ENCODE results near the gene MAP4K2.

DNA sequence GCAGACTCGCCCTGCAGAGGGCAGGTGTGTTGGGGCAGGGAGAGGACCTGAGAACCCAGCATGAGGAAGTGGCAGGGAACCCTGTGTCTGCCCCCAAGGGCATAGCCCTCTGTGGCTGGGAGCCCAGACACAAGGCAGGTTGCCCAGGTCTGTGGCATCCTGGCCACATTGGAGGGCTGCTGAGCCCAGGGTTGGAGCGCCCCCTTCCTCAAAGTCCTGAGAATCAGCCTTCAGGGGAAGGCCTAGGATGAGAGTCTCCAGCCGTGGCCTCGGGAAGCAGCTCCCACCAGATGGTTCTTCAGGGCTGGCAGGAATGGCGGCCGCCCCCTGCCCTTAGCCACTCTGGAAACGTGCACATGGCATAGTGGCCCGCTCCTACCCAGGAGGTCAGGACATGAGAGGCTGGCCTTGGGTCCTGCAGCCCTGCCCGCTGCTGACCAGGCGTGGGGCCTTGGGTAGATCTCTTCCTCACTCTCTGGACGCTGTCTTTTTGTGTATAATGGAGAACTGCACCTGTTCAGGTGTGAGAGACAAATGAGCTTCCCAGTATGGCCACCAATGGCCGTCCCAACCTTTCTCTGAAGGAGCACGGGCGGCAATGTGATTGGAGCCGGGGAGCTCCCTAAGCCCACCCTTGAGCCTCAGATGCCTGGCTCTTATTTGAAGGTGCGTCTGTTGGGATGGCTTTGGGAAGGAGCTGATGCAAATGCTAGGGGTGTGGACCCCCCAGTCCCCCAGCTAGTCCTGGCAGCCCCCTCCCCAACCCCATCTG, 46.0 kb upstream of the MAP4K2 start:
- TF ChIP-seq, protein P1, sequence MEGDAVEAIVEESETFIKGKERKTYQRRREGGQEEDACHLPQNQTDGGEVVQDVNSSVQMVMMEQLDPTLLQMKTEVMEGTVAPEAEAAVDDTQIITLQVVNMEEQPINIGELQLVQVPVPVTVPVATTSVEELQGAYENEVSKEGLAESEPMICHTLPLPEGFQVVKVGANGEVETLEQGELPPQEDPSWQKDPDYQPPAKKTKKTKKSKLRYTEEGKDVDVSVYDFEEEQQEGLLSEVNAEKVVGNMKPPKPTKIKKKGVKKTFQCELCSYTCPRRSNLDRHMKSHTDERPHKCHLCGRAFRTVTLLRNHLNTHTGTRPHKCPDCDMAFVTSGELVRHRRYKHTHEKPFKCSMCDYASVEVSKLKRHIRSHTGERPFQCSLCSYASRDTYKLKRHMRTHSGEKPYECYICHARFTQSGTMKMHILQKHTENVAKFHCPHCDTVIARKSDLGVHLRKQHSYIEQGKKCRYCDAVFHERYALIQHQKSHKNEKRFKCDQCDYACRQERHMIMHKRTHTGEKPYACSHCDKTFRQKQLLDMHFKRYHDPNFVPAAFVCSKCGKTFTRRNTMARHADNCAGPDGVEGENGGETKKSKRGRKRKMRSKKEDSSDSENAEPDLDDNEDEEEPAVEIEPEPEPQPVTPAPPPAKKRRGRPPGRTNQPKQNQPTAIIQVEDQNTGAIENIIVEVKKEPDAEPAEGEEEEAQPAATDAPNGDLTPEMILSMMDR (IDR thresholded peaks at IDR 0.05; ENCODE audit: borderline replicate concordance, extremely low read depth, low read length, poor library complexity, severe bottlenecking): no peak
- TF ChIP-seq EZH2 (IDR thresholded peaks at IDR 0.05; ENCODE audit: borderline replicate concordance, low read depth, low read length, severe bottlenecking): no peak
